Measurements from ENCODE around the gene CTSC.
A peak's percentile ranks its signal among the peaks of the same experiment; 100 is the strongest.

CTSC gene

DNA sequence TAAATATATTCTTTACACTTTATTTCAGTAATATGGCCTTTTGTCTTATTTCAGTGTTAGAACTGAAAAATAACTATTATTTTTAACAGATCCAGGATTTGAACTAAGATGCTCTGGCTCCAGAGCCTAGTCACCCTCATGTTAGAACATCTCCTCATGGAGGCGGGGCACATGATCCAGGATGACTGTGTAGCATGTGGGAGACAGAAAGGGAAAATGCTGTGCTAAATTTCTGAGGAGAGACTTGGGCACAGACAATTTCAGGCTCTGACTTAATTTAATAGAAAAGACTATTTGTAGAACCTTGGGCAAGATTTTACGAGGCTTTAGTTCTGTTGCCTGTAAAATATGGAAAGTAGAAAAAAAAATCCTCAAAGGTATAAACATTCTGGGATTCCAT, 24.1 kb downstream of the CTSC start:
- Mint-ChIP-seq H3K4me3 (no peak overlapping the region), H3K4me1 (peaks cover 7% of the 10 kb centered on the region), H3K9me3 (no peaks in the 10 kb centered on the region), H3K27me3 (no peaks in the 10 kb centered on the region), H3K27ac (no peak overlapping the region)
- DNase-seq (no peak), ATAC-seq (no peak)

DNA sequence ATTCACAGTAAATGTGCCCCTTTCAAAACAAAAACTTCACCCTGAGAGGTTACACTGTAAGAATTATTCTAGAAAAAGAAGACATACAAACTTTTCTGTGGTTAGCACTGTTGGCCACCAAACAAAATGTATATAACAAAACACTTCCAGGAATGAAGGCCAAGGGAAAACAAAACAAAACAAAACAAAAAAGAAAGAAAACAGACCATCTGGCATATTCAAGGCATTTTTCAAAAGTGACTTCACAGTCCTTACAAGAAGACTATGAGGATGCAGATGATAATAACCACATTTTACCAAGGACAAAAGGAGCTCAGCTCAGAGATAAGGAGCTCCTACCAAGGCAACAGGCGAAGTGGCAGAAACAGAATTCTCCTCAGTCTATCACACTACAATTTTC, 24.9 kb downstream of the CTSC start:
- Mint-ChIP-seq H3K4me1 (peaks cover 7% of the 10 kb centered on the region), H3K27ac (no peak overlapping the region), H3K9me3 (no peaks in the 10 kb centered on the region), H3K27me3 (no peaks in the 10 kb centered on the region), H3K4me3 (no peak overlapping the region)
- ATAC-seq, result no peak
- DNase-seq, result no peak

DNA sequence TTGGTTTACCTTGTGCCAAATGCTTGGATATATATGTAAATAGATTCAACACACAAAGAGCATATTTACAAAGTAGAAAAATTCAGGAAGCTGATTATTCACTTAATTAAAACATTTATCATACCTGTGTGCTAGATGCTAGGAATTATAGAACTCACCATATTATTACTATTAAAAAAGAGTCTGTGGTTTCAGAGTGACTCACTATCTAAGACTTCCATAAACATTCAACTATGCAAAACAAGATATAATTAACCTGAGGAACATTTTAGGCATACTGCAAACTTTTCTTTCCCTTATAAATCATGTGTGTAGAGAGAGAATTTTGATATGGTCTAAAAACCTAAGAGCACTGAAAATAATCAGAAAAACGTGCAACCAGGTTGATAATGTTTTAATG, 27.3 kb downstream of the CTSC start:
- ATAC-seq (no peak), DNase-seq (no peak)
- peaks cover 7% of the 10 kb centered on the region for H3K4me1 Mint-ChIP-seq
- H3K9me3 Mint-ChIP-seq, result peaks cover 8 to 9% of the 10 kb centered on the region in 2 donors
- no peak overlapping the region for H3K4me3 Mint-ChIP-seq
- H3K27ac Mint-ChIP-seq, result no peak overlapping the region
- H3K27me3 Mint-ChIP-seq, result no peaks in the 10 kb centered on the region

DNA sequence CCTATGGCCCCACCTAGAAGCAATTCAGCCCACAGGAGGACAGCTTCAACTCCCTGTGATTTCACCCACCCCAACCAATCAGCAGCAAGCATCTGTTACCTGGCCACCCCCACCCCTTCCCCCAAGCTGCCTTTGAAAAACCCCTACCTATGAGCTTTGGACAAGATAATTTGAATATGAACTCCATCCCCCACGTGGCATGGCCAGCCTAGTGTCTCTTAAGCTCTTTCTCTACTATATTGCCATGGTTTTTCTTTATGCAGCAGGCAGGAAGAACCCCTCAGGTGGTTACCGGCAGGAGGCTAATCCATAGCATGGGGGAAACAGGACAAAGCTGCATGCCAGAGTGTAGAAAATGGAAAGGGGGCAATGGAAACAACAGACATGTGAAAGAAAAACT, 29.0 kb downstream of the CTSC start:
- Mint-ChIP-seq H3K4me3 (no peak overlapping the region), H3K27me3 (no peaks in the 10 kb centered on the region), H3K4me1 (peaks cover 10% of the 10 kb centered on the region), H3K27ac (no peak overlapping the region), H3K9me3 (peaks cover 8 to 9% of the 10 kb centered on the region in 2 donors)
- no peak for ATAC-seq
- no peak for DNase-seq

DNA sequence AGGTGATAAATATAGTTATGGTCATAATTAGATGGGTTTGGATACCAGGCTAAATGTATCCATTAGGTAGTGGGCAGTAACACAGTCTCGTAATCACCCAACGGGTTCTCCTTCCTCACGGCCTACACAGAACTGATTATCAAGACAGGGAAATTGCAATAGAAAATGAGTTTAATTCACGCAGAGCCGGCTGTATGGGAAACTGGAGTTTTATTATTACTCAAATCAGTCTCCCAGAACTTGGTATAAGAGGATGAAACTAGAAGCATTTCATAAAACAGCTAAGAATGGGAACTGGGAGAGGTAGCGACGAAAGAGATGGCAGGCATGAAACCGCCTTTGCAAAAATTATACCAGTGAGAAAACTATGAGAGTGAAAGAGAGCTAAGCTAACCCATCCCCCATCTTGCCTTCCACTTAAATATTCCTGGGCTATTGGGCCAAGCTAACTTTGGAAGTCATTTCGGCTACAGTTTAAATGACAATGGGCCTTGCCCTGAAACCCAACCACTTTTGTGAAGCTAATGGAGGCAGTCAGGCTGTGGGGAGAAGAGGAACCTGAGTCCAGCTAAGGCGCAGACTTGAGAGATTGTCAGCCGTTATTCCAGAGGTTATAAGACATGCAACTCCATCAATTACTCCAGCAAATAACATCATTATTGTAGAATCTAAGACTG, 29.6 kb downstream of the CTSC start:
- H3K4me1 Mint-ChIP-seq, result peaks cover 15% of the 10 kb centered on the region
- H3K27ac Mint-ChIP-seq, result no peak overlapping the region
- no peak for DNase-seq
- no peak overlapping the region for H3K4me3 Mint-ChIP-seq
- ATAC-seq, result no peak
- no peaks in the 10 kb centered on the region for H3K27me3 Mint-ChIP-seq
- peaks cover 8 to 9% of the 10 kb centered on the region in 2 donors for H3K9me3 Mint-ChIP-seq

DNA sequence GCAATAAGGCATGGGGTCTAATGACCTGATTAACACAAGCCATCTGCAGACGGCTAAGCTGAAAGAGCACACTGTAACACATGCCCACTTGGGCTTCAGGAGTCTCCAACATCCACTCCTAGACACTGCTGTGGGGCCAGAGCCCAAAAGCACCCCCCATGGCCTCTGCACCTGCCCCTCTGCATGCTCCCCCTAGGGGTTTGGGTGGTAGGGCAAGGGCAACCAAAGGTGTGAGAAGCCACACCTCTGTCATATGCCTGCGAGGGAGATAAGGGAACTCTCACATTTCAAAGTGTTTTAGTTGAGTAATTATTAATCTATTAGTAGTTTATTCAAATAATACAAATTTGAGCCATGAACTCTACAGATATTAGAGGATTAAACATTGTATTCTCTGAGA, 30.8 kb downstream of the CTSC start:
- H3K27ac Mint-ChIP-seq, result peak overlapping the region in 1 of 2 donors; percentile 79

DNA sequence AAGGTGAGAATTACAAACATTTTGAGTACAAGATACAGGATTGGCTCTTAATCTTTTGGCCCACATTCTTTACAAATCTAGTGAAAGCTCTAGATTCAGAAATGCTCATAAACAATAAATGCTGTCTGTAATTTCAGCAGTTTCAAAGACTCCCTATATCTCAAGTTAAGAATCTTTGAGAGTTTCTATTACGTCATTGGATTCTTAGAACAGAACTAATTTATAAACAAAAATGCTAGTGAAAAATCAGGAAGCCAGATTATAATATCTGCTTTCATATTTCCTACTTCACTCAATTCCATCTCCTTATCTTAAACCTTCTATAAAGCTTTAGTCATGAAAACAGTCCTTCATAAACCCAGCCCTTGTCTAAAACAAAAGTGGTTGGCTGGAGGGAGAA, 32.1 kb downstream of the CTSC start:
- H3K4me3 Mint-ChIP-seq, result no peak overlapping the region
- DNase-seq (no peak), ATAC-seq (no peak)
- H3K4me1 Mint-ChIP-seq, result peaks cover 32% of the 10 kb centered on the region
- H3K27ac Mint-ChIP-seq, result no peak overlapping the region
- H3K27me3 Mint-ChIP-seq, result no peaks in the 10 kb centered on the region
- H3K9me3 Mint-ChIP-seq, result peaks cover 8 to 9% of the 10 kb centered on the region in 2 donors

More for the DNA sequence above, 30.8 kb downstream of the CTSC start:
- peaks cover 20% of the 10 kb centered on the region for H3K4me1 Mint-ChIP-seq
- no peak overlapping the region for H3K4me3 Mint-ChIP-seq
- no peaks in the 10 kb centered on the region for H3K27me3 Mint-ChIP-seq
- no peak for DNase-seq
- ATAC-seq, result no peak
- H3K9me3 Mint-ChIP-seq, result peaks cover 8 to 9% of the 10 kb centered on the region in 2 donors

DNA sequence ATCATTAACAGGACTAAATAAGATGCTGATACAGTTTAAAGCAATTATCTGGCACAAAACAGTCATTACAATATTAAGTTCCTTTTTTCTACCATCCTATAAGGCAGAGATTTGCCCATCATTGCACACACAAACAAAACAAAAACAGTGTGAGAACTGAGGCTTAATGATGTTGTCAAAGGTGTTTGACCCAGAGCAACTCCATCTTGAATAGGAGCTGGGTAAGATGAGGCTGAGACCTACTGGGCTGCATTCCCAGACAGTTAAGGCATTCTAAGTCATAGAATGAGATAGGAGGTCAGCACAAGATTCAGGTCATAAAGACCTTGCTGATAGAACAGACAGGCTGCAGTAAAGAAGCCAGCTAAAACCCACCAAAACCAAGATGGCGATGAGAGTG, 33.2 kb downstream of the CTSC start:
- Mint-ChIP-seq H3K27ac (no peak overlapping the region), H3K9me3 (peaks cover 8 to 9% of the 10 kb centered on the region in 2 donors), H3K4me1 (peaks cover 32% of the 10 kb centered on the region), H3K27me3 (no peaks in the 10 kb centered on the region), H3K4me3 (no peak overlapping the region)
- ATAC-seq (no peak), DNase-seq (no peak)

DNA sequence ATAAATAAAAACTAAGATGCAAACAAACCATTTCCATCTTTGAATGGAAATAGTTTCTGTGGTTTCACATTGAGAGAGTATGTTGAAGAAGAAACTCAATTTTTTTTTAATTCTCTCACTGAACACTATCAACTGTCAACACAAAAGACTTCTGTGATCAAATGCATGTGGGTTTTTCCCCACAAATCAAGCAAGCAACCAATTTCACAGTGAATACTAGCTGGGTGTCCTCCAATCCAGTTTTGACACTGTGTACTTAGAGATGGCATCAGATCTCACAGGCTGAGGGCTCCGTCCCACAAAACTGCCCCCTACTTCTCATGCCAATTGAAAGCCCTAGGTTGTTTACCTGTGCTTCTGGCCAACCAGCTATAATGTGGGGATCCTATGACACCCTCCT, 34.5 kb downstream of the CTSC start:
- DNase-seq, result no peak
- Mint-ChIP-seq H3K27me3 (no peaks in the 10 kb centered on the region), H3K9me3 (peaks cover 8 to 9% of the 10 kb centered on the region in 2 donors), H3K4me1 (peaks cover 32% of the 10 kb centered on the region), H3K4me3 (no peak overlapping the region), H3K27ac (peak overlapping the region in 1 of 2 donors; percentile 48)
- peak; percentile 33 for ATAC-seq

DNA sequence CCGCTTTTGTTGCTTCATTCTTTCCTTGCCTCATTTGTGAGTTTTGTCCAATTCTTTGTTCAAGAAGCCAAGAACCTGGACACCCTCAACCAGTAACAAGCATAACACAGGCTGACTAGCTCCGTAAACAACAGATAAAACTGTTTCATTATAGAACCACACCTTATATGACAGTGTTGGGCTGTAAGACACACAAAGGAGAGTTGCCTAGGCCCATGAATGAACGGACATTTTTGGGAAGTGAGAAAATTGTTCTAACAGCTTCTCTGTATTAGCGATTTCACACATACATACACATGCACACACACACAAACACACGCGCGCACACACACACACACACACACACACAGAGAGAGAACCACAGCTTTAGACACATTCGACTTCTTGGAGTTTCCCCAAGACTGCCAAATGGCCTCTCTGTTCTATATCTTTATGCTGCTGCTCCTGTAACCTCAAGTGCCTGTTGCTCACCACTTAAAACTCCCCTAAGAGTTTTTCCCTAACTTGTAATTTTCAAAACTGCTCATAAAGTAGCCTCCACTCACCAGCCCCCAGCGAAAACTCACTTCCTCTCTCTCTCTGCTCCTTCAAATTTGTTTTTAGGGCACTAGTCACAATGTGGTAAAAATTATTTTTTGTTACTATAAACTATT, 35.9 kb downstream of the CTSC start:
- H3K27ac Mint-ChIP-seq, result peak overlapping the region; percentile 9 to 86
- H3K9me3 Mint-ChIP-seq, result peaks cover 8 to 9% of the 10 kb centered on the region in 2 donors
- ATAC-seq (peak; percentile 85), DNase-seq (peak; percentile 9 to 28)
- H3K27me3 Mint-ChIP-seq, result no peaks in the 10 kb centered on the region
- peaks cover 32% of the 10 kb centered on the region for H3K4me1 Mint-ChIP-seq
- peak overlapping the region; percentile 14 to 31 for H3K4me3 Mint-ChIP-seq

DNA sequence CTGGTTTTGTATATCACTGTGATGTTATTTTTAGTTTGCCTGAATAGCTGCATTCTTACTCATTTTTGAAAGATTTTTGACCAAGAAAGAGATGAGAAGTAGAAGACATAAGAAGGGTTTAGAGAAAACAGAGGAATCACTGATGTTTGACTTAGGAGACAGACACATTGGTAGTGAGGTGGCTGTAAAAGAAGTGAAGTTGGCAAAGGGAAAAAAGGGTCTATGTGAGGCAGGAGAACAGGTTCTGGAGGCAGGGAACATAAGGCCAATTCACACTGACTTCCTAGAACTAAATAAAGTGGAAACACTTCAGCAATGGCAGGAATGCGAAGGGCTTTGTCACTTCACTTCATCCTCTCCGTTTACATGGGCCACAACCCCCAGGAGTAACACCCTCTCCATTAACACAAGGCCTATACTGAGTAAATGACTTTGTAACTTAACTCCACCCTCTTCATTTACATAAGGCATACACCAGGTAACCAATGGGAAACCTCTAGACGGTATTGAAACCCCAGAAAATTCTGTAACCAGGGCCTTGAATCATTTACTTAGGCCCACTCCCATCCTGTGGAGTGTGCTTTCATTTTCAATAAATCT, 36.5 kb downstream of the CTSC start:
- Mint-ChIP-seq H3K9me3 (peaks cover 4 to 6% of the 10 kb centered on the region in 2 donors), H3K4me1 (peaks cover 32% of the 10 kb centered on the region), H3K27ac (peak overlapping the region in 1 of 2 donors; percentile 72), H3K27me3 (no peaks in the 10 kb centered on the region), H3K4me3 (peak overlapping the region in 1 of 2 donors; percentile 31)
- no peak for DNase-seq
- ATAC-seq, result peak; percentile 58

DNA sequence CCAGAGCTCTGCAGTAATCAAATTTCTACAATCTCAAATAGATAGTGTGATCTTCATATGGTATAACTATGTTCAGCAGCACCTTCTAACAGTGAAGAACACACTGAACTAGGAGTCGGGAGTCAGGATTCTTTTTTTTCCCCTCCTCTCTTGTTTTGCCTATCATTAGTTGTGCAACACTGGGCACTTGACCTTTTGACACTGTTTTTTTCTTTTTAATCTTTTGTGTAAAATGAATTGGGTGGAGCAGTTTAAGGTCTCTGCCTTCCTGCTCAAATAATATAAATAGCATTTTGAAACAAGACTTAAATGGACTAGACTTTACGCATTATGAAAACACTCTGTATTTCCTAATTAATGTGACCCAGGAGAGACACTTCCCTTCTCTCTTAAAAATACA, 39.7 kb downstream of the CTSC start:
- ATAC-seq (no peak), DNase-seq (no peak)
- no peak overlapping the region for H3K4me3 Mint-ChIP-seq
- H3K4me1 Mint-ChIP-seq, result peaks cover 32% of the 10 kb centered on the region
- no peak overlapping the region for H3K27ac Mint-ChIP-seq
- no peaks in the 10 kb centered on the region for H3K27me3 Mint-ChIP-seq
- peaks cover 0 to 4% of the 10 kb centered on the region in 2 donors for H3K9me3 Mint-ChIP-seq

DNA sequence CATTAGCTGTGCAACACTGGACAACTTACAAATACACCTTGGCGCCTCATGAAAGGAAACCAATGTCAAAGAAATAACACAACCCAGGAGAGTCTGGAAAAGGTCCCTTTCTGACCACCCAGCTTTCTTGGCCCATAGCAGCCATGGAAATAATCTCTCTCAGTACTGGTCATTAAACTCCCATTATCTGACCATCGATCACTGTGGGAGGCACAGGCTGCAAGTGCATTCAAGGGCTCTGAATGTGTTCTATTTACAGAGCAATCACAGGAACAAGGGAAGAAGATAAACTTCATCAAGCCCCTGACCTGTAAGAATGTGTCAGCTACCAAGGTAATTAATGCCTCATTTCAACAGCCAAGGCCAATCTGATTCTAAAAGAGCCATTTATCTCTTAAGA, 40.1 kb downstream of the CTSC start:
- no peak overlapping the region for H3K4me3 Mint-ChIP-seq
- no peak for DNase-seq
- no peak overlapping the region for H3K27ac Mint-ChIP-seq
- H3K9me3 Mint-ChIP-seq, result peaks cover 0 to 4% of the 10 kb centered on the region in 2 donors
- ATAC-seq, result no peak
- peaks cover 28% of the 10 kb centered on the region for H3K4me1 Mint-ChIP-seq
- H3K27me3 Mint-ChIP-seq, result no peaks in the 10 kb centered on the region

DNA sequence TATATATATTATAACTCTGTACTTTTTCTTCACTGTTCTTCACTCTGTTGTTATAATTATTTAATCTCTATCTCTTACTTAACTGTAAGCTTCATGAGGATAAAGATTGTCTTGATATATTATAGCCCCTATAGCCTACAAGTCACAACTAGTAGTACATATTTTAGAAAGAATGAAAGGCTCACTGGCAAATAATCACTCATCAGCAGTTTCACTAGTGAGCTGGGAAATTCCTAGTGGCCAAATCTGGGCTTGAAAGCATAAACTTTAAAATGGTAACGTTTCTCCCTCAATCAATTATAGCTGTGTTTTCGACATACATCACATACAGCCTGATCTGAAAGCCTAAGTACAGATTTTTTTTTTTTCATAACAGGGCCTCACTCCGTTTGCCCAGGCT, 42.5 kb downstream of the CTSC start:
- Mint-ChIP-seq H3K4me3 (no peak overlapping the region), H3K27me3 (no peaks in the 10 kb centered on the region), H3K9me3 (peaks cover 0 to 4% of the 10 kb centered on the region in 2 donors), H3K4me1 (peaks cover 10% of the 10 kb centered on the region), H3K27ac (no peak overlapping the region)
- DNase-seq (no peak), ATAC-seq (no peak)

DNA sequence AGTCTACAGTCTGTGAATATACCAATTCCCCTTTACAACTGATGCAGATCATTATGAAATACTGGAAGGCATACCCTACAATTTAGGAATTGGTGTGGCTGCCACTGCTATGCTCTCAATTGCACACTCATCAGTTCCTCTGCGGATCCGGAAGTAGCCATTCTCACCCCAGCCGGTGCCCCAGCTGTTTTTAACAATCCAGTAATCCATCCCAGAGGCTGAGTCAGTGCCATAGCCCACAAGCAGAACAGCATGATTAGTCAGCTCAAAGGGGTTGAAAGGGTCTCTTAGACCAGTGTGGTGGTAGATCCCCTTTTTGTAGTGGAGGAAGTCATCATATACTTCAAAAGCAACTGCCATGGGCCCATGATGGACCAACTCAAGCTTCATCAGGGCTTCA, 43.6 kb downstream of the CTSC start:
- no peak overlapping the region for H3K27ac Mint-ChIP-seq
- no peaks in the 10 kb centered on the region for H3K27me3 Mint-ChIP-seq
- H3K4me3 Mint-ChIP-seq, result no peak overlapping the region
- no peak for ATAC-seq
- no peak for DNase-seq
- H3K9me3 Mint-ChIP-seq, result peaks cover 0 to 4% of the 10 kb centered on the region in 2 donors
- H3K4me1 Mint-ChIP-seq, result peaks cover 10% of the 10 kb centered on the region

DNA sequence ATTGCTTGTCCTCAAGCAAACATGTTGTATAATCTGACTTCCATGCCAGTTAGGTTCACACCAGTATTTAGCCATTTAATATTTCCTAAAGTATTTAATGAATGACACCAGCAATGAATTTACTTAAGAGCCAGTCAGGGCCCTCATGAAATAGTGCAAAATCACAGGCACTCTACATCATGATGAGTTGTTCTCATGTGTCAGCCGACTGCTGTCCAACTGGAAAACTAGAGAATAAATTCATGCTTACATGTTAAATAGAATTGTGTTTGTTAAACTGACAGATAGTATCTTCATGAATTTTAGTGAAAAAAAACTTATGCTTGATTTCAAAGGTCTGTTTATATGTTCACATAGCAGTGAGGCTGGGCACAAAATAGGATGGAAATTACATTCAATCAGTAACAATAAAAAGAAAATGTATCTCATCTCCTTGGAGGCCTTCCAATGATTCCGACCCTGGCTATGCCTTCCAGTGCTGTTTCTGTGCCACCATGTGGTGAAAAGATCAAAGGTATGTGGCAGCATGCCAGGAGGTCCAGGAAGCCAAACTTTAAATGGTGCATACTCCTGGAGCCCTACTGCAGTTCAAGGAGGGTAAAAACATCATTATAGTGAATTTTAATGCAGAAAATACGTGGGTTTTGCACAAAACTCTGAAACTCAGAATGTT, 45.2 kb downstream of the CTSC start:
- ATAC-seq (no peak), DNase-seq (no peak)
- Mint-ChIP-seq H3K4me1 (peaks cover 10% of the 10 kb centered on the region), H3K4me3 (no peak overlapping the region), H3K27me3 (no peaks in the 10 kb centered on the region), H3K9me3 (peaks cover 7 to 10% of the 10 kb centered on the region in 2 donors), H3K27ac (no peak overlapping the region)

Data from stimulated activated naive CD8-positive, alpha-beta T cell treated with anti-CD3 and anti-CD28 coated beads, Interleukin-15, amount 100 ng/mL, for 72 hours (primary cell).